Measurements from ENCODE around the gene C2orf78.
"Not testable (repeated sequence)": the region's sequence is repeated elsewhere in the genome, so short reads cannot be mapped to it uniquely, and the experiment has no call there.

The C2orf78 gene, protein sequence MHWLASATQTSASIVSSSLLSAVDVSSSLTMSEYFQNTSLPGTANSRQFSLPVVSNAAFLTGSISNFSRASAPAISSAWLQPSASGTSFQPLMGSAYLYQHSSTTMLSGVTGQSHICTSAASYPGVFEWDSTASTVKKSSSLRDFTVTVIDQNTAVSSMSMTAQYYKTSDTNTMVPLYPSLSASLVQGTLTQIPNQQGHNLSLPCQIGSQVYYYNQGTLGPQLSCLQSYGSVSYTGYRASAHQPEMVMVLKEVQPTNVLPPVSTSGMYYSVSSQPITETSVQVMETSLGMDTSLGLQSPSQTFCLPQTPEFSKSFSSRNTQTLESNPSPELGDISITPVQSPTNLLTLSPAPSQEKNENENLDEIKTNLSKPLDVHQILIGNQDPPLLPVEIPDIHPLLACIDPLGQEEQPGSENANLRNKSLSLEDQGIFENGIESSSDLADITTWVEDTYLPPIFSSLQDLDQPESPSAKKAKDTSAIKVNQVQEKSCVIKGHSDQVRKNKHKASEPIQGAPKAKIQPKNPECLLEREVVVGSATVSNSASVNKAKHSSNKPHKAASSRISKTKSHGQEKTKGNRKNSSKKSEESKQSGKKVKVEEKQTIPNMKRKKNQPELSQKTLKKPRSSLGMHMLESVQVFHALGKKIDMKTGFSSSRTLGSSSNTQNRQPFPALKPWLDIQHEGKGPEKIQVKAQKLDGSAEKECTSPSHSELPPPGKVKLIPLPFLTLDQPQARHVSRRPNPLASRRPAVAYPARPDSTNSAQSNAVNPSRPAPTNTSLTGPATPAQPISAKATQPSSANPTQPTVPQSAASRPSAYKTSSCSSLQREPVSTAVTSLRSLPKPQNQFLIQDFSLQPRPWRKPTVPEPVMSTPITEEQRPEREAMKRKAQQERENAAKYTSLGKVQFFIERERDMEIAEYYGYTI

DNA sequence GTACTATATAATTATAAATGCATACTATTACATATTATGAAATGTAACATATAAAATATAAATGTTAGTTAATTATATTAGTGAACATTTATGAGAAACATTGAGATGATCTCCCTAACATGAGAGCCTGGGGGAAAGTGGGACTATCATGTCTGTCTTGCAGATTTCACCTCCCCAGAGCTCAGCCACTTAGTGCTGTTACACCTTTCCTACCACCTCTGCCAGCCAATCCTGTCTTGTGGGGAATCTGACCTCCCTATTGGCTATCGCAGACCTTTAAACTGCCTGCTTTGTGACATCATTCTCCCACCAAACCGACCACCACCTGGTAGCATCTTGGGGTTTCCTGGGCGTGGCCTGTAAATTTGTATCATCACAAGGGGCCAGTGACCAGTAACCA lies at the start of gene C2orf78:
Gene C2orf78 (plus strand): TSS at position 301 of the 400 bp plus-strand sequence. CDS start 127 bp downstream, outside the sequence.
- in situ Hi-C loops (cut with MboI; ENCODE audit: low pct_unique_long_range_greater_than_20kb, low sequenced_read_pairs, unreplicated experiment); DNase-seq (ENCODE audit: low spot score): not testable (repeated sequence)

DNA sequence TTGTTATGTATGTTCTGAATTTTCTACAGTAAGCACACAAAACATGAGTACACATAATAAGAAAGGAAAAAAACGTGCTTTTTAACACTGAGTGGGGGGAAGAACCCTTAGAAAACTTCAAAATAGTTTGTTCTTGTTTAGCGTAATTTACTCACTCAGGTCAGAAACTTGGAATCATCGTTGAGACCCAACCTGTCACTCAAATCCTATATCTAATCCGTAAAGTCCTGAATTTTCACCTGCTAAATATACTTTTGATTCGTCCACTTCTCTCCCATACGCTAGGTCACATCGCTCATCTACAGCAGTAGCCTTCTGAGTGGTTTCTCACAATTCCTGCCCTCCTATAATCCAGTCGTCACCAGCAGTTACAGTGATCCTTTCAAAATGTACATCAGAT lies 47.6 kb upstream of the C2orf78 start:
- in situ Hi-C loops (cut with MboI; ENCODE audit: low pct_unique_long_range_greater_than_20kb, low sequenced_read_pairs, unreplicated experiment): no loop called here
- DNase-seq (ENCODE audit: low spot score): no peak
- no peak for TF ChIP-seq CTCF (IDR thresholded peaks at IDR 0.05; ENCODE audit: extremely low read depth, insufficient read depth, missing control alignments)

DNA sequence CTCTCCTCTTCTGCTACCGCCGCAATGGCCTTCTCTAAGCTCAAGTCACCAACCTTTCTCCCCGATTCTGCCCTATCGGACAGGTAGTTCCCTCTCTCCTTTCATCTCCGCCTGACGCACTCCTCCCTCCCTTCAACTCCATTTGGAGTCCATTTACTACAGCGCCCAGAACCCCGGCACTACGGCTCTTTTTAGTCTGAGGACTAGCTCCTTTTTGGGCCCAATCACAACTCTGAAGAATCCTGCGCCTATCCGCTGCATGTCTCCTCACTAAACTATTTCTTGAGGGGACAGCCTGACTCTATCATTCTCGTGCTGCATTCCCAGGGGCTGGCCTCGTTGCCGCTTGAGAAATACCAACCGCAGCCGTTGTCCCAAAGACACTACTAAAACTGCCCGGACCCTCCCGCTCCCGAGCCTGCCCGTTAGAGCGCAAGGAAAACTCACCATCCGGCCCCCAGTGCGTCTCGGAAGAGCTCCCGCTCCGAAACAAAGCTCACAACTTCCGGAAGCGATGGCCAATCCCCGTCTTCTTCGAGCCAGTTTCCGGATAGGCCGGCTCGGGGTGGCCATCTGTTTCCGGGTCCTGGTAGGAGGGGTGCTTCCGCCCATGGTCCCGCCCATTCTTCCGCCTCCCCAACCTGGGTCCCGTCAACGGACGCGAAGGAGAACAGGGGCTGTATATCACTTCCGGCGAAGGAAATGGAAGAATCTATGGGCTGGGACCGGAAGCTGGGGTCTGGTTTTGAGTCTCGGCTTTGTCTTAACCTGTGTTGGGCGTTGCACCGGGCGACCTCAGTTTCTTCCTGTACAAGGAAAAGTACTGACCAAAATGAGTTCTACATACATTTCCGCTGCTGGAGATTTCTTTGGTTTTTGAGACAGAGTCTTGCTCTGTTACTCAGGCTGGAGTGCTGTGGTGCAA lies 46.9 kb upstream of the C2orf78 start, which contains the start of gene TPRKB:
Gene TPRKB (minus strand): TSS at position 491 of the 925 bp plus-strand sequence. CDS start 2,776 bp downstream, outside the sequence.
- peak; percentile 96 for DNase-seq (ENCODE audit: low spot score)
- no peak for TF ChIP-seq CTCF (IDR thresholded peaks at IDR 0.05; ENCODE audit: extremely low read depth, insufficient read depth, missing control alignments)
- in situ Hi-C loops (cut with MboI; ENCODE audit: low pct_unique_long_range_greater_than_20kb, low sequenced_read_pairs, unreplicated experiment): no loop called here

DNA sequence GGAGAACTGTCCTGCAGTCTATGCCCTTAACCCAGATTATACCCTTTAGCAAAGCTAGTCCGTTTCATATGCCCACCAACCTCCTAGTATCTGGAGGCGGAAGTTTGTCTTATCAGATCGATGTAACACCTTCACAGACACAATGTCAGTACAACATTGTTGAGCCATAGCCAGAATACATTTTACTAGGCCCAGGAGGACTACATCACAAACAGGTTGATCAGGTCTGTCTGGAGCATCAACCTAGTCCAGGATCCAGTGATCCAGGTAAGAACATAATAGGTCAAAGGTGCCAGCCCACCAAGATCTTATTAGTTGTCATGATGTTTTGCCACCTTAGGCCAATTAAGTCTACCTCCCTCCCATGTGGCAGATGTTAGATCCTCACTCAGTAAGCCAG lies 44.9 kb upstream of the C2orf78 start:
- no peak for TF ChIP-seq CTCF (IDR thresholded peaks at IDR 0.05; ENCODE audit: extremely low read depth, insufficient read depth, missing control alignments)
- in situ Hi-C loops (cut with MboI; ENCODE audit: low pct_unique_long_range_greater_than_20kb, low sequenced_read_pairs, unreplicated experiment): no loop called here
- no peak for DNase-seq (ENCODE audit: low spot score)

DNA sequence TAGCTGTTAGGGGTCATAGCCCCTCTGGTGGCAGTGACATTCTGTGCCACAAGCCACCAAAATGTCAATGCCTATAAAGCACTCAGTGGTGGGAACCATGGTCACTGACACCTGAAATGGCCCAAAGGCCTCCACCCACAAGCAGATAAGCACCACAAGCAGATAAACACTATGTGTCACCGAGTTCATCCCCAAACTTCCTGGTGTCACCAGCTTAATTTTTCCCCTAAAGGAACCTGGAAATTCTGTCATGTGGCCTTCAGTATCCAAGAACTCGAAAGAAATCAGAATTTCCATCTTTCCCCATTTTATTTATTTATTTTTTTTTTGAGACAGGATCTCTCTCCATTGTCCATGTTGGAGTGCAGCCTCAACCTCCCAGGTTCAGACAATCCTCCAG lies 43.2 kb upstream of the C2orf78 start:
- DNase-seq (ENCODE audit: low spot score): no peak
- in situ Hi-C loops (cut with MboI; ENCODE audit: low pct_unique_long_range_greater_than_20kb, low sequenced_read_pairs, unreplicated experiment): no loop called here

More for the DNA sequence above, 43.2 kb upstream of the C2orf78 start:
- TF ChIP-seq CTCF (IDR thresholded peaks at IDR 0.05; ENCODE audit: extremely low read depth, insufficient read depth, missing control alignments): no peak
